Body of pancreas (tissue), 4 donors: ENCODE results near the gene FNDC3B. TPM values are rescaled to one million over a fixed set of nuclear protein-coding genes. Genes with fewer than 3 reads are reported as not detected.
A peak's percentile ranks its signal among the peaks of the same experiment; 100 is the strongest.

Experiments
- ATAC-seq: fragments of 150-250 bp; one replicate; pipeline ENCODE4 v1.9.1; 2016
- DNase-seq, 4 donors: peaks; one replicate each; pipeline ENCODE4 v3.0.0-alpha.2; 2019
- H3K27ac ChIP-seq, 4 donors: fragments of 200-600 bp; sonication (generic); 1 replicate in 3 of 4; 2 replicates in 1 of 4; pipeline versions ENCODE4 v1.5.1 to v1.6.1; 2016 to 2019; ENCODE audit warnings: mild to moderate bottlenecking in 1 of 4, mixed read lengths in 1 of 4, moderate library complexity in 1 of 4
- H3K27me3 ChIP-seq, 2 donors: fragments of 200-600 bp; sonication (generic); one replicate each; pipeline ENCODE4 v1.6.0; 2016; ENCODE audit warnings: mild to moderate bottlenecking in 1 of 2
- H3K36me3 ChIP-seq, 2 donors: fragments of 200-600 bp; sonication (generic); replicated peaks in 1 of 2; 2 replicates each; pipeline ENCODE4 v1.5.1; 2016; ENCODE audit warnings: low read depth in 2 of 2; ENCODE audit not compliant: insufficient read depth in 1 of 2
- H3K4me1 ChIP-seq: fragments of 200-600 bp; sonication (generic); one replicate; pipeline ENCODE4 v1.6.0; 2016
- H3K4me3 ChIP-seq, 2 donors: fragments of 200-600 bp; sonication (generic); 1 replicate in 1 of 2; 2 replicates in 1 of 2; pipeline ENCODE4 v1.5.1; 2016 to 2019
- H3K9me3 ChIP-seq, 3 donors: fragments of 200-600 bp; sonication (generic); 1 replicate in 2 of 3; 2 replicates in 1 of 3; pipeline ENCODE4 v1.5.1; 2016
- POLR2A ChIP-seq, 3 donors: fragments of 450-650 bp; IDR thresholded peaks; one replicate each; pipeline ENCODE4 v1.6.1; 2016; ENCODE audit warnings: antibody characterized with exemption in 3 of 3, mild to moderate bottlenecking in 2 of 3
- WGBS, 2 donors: methylation state at CpG; one replicate each; pipeline ENCODE4 v1.1.5; 2017; 5-methylcytosine and 5-hydroxymethylcytosine counted together
- intact Hi-C: fragments of 100-400 bp; cut with DNase I; formaldehyde crosslinking; loops from one replicate; pipeline ENCODE4 v1.15.1; 2023
- total RNA-seq, 2 donors: library from RNA; depleted of rRNA; stranded (reverse); fragments of >200 nt; gene quantifications; one replicate each; pipeline ENCODE4 v1.1.0, GENCODE V29; 2016
- TF ChIP-seq, protein P1 (sequence below), 7 experiments: fragments of 450-650 bp in 4 of 7; fragments of 200-600 bp in 3 of 7; sonication (generic) in 3 of 7; IDR thresholded peaks; one replicate each; pipeline ENCODE4 v1.5.1; 2016 to 2019; ENCODE audit warnings: antibody characterized with exemption in 7 of 7

Gene FNDC3B
- total RNA-seq, 2 donors from 2014 or later: 64.3 to 86.0 TPM

- Histone ChIP-seq H3K36me3 (no peaks in the 10 kb centered on the region), H3K4me1 (peaks cover 49% of the 10 kb centered on the region), H3K27me3 (no peaks in the 10 kb centered on the region), H3K9me3 (no peaks in the 10 kb centered on the region), H3K4me3 (no peak overlapping the region), H3K27ac (peak overlapping the region in 2 of 4 donors; percentile 10 to 18)
- TF ChIP-seq, protein P1, sequence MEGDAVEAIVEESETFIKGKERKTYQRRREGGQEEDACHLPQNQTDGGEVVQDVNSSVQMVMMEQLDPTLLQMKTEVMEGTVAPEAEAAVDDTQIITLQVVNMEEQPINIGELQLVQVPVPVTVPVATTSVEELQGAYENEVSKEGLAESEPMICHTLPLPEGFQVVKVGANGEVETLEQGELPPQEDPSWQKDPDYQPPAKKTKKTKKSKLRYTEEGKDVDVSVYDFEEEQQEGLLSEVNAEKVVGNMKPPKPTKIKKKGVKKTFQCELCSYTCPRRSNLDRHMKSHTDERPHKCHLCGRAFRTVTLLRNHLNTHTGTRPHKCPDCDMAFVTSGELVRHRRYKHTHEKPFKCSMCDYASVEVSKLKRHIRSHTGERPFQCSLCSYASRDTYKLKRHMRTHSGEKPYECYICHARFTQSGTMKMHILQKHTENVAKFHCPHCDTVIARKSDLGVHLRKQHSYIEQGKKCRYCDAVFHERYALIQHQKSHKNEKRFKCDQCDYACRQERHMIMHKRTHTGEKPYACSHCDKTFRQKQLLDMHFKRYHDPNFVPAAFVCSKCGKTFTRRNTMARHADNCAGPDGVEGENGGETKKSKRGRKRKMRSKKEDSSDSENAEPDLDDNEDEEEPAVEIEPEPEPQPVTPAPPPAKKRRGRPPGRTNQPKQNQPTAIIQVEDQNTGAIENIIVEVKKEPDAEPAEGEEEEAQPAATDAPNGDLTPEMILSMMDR (IDR thresholded peaks at IDR 0.05): no peak
- TF ChIP-seq POLR2A (IDR thresholded peaks at IDR 0.05): no peak
- DNase-seq (no peak), ATAC-seq (no peak)
- intact Hi-C loops: no loop called here
- 38 to 56% methylated on average over 1 of the region's 1 CpG for WGBS, 2 donors
Observed at GRCh38 chr3:172159376-172159775, 120.0 kb downstream of the FNDC3B start.

GRCh38 chr3:172159962-172160538 is 120.7 kb downstream of the FNDC3B start:
- intact Hi-C loops: no loop called here

DNA sequence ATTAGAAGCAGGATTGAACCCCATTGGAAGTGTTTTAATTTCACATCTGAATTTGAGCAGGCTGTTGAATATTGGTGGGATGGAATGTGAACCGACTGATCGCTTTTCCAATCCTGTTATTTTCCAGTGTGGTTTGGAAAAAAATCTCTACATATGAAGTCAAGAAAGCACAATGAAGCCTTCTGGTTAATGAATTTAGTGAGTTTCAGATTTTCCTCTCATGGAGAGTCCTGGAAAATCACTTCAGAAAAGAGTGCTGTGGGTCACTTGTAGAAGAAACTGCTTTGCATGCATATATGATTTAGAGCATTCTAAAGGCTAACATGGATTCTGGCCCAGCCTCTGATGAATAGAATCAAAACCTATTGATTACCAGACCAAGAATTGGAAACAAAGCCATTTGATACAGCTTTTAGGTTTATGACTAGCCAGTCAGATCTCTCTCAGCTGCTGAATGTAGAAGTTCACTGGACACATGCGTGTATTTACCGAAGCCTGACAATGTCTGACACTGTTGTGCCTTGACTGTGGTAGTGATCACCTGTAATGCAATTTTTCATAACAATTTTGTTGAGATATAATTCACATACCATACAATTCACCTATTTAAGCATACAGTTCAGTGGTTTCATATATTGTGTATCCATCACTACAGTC is 121.9 kb downstream of the FNDC3B start:
- Histone ChIP-seq H3K27me3 (no peaks in the 10 kb centered on the region), H3K27ac (no peak overlapping the region), H3K36me3 (no peaks in the 10 kb centered on the region), H3K9me3 (no peaks in the 10 kb centered on the region), H3K4me1 (peaks cover 38% of the 10 kb centered on the region), H3K4me3 (no peak overlapping the region)
- intact Hi-C loops: no loop called here
- DNase-seq: no peak
- TF ChIP-seq, protein P1 (IDR thresholded peaks at IDR 0.05): no peak
- TF ChIP-seq POLR2A (IDR thresholded peaks at IDR 0.05): no peak
- no peak for ATAC-seq
- WGBS, 2 donors: 83 to 89% methylated on average over 4 of the region's 4 CpGs

More at GRCh38 chr3:172159962-172160538, 120.7 kb downstream of the FNDC3B start:
- Histone ChIP-seq H3K9me3 (no peaks in the 10 kb centered on the region), H3K4me1 (peaks cover 48% of the 10 kb centered on the region), H3K27ac (peak overlapping the region in 3 of 4 donors; percentile 14 to 27 (median 18)), H3K27me3 (no peaks in the 10 kb centered on the region), H3K4me3 (no peak overlapping the region), H3K36me3 (no peaks in the 10 kb centered on the region)
- ATAC-seq (peak; percentile 74), DNase-seq (peak in 3 of 4 donors; percentile 52 to 66 (median 65))
- TF ChIP-seq, protein P1 (IDR thresholded peaks at IDR 0.05): no peak
- TF ChIP-seq POLR2A (IDR thresholded peaks at IDR 0.05): no peak
- 51 to 58% methylated on average over 4 of the region's 4 CpGs for WGBS, 2 donors

DNA sequence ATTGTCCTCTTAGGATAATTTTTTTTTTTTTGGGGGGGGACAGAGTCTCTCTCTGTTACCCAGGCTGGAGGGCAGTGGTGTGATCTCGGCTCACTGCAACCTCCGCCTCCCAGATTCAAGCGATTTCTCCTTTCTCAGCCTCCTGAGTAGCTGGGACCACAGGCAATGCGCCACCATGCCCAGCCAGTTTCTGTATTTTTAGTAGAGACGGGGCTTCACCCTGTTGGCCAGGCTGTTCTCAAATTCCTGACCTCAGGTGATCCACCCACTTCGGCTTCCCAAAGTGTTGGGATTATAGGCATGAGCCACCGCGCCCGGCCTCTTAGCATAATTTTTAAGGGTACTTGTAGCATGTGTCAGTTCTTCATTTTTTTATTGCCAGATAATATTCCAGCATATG is 122.6 kb downstream of the FNDC3B start:
- Histone ChIP-seq H3K9me3 (no peaks in the 10 kb centered on the region), H3K27me3 (no peaks in the 10 kb centered on the region), H3K36me3 (no peaks in the 10 kb centered on the region), H3K4me3 (no peak overlapping the region), H3K4me1 (peaks cover 38% of the 10 kb centered on the region), H3K27ac (no peak overlapping the region)
- 88 to 96% methylated on average over 9 of the region's 9 CpGs for WGBS, 2 donors
- TF ChIP-seq POLR2A (IDR thresholded peaks at IDR 0.05): no peak
- TF ChIP-seq, protein P1 (IDR thresholded peaks at IDR 0.05): no peak
- DNase-seq (no peak), ATAC-seq (no peak)
- intact Hi-C loops: no loop called here
